Stromal cell of bone marrow (primary cell): ENCODE measurements around the gene RARB.

Experiments used
- DNase-seq: peaks from one replicate; pipeline ENCODE4 v3.0.0-alpha.2; 2012; ENCODE audit warnings: low read depth

The RARB gene

DNA sequence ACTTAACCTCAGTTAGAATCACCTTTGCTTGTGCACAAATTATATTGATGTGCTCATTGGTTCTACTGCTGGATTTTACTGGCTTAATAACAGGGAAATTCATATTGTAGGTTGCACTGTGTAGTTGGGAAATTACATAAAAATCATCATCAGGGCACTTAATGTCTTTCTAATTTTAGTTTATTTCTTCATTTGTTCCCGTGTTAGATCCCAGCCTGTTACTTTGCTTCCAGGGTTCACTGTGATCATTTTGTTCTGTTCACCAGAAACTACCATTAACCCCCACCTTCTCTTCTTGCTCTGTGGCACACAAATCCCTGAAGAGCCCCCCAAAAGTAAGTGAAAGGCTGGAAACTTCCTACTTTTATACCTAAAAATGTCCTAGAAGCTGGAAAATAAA lies 80.4 kb downstream of the RARB start:
- no peak for DNase-seq

GRCh38 chr3:25508901-25509300 lies 80.8 kb downstream of the RARB start:
- no peak for DNase-seq

GRCh38 chr3:25510797-25511196 lies 82.7 kb downstream of the RARB start:
- no peak for DNase-seq

DNA sequence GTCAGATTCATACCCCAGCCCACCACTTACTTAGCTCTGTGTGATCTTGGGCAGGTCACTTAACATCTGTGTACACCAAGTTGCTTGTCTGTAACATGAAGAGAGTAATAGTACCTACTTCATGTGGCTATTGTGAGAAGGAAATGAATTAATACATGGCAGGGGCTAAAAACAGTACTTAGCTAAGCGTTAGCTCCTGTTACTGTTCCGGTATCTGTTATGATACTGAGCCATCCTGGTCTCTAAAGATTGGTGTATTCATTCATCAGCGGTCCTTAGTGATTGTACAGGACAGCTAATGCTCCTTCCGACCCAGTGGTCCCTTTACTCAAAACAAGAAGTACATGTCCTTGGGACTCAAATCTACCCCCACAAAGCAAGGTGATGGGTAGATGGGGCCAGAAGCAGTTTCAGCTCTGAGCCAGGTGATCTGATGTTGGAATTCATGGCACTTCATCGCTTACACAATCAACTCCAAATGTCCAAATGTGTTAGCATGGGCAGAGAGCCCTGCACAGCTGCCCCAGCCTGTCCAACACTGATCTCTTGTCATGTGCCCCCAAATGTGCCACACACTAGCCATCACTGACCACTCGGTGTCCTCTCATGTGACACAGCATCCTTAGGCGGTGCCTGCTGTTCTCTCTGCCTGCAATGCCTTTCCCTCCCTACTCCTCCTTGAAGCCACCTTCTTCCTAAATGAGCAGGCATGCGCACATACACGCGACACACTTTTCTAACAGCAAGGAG lies 84.1 kb downstream of the RARB start:
- DNase-seq: no peak

DNA sequence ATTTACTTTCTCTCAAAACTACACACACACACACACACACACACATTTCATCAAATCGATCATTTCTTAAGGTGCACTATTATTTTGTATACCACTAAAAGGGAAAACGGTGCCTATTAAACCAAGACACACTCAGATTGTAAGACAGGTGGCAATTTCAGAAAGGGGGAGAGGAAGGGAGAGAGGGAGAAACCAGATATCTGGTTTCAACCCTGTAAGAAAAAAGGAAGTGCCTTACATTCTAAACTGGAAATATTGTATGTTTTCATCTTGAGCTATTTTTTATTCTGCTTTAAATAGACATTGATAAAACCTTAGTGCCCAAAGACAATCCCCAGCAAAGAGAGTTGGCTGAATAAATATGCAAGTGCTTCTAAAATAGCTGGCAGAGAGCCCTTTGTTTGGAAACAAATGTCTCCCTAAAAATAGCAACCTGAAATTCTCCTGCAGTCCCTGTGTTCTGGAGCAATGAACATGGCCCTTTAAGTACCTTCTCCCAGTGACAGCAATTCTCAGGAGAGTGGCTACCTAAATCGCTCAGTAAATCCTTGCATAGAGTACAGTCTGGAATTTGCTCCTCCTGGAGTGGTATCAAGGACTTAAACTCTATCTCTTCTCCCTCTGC lies 85.7 kb downstream of the RARB start:
- DNase-seq: no peak

GRCh38 chr3:25515171-25515570 lies 87.1 kb downstream of the RARB start:
- DNase-seq: no peak

- no peak for DNase-seq
These were observed 93.0 kb downstream of the RARB start for GRCh38 chr3:25520926-25521559.

DNA sequence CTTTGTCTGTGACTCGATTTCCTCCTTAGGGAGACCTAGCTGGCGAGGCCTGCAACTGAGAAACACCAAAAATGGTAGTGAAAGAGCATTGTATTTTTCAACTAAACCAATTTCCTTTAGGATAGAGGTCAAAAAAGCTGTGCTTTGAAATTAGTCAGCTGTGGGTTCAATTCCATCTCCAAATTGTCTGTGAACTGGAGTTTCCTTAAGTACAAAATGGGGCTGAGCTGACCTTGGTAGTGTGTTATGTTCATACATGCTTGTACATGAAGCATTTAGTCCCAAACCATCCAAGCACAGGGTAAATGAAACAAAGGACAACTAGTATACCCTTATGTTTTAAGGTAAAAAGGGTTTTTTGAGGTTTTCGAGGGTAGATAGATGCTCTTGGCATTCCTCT lies 99.3 kb downstream of the RARB start:
- DNase-seq: no peak

- no peak for DNase-seq
These were observed 99.7 kb downstream of the RARB start for GRCh38 chr3:25527801-25528200.

- DNase-seq: no peak
These were observed 103.9 kb downstream of the RARB start for GRCh38 chr3:25531971-25532370.

DNA sequence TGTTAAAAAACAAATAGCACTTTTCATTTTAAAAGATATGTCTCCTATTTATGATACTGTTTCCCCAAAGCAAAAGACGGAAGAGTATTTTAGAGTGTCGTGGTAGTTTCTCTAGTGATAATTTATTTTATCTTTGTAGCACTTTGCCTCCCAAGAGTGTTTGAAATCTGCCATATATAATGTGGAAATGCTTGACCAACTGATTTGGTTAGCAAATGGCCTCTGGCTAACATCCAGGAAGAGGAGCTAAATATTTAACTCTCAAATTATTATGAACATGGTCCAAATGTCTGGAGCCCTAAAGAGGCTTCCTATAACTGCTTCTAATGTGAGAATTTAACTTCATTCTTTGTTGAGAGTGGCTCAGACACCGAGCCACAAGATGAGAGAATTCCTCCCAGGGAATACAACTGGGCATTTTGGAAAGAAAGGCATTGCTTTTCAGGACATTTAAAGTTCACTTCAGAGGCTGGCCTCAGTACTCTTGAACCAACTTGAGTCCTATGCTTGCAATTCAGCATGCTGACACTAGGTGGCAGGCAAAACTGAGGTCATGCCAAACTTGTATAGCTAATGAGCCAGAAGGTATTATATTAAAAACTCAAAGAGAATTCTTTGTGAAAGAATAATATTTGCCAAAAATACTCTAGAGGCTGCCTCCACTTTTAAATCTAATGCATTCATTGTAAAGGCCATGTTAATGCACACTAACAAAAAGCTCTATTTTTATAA lies 104.5 kb downstream of the RARB start:
- DNase-seq: no peak

DNA sequence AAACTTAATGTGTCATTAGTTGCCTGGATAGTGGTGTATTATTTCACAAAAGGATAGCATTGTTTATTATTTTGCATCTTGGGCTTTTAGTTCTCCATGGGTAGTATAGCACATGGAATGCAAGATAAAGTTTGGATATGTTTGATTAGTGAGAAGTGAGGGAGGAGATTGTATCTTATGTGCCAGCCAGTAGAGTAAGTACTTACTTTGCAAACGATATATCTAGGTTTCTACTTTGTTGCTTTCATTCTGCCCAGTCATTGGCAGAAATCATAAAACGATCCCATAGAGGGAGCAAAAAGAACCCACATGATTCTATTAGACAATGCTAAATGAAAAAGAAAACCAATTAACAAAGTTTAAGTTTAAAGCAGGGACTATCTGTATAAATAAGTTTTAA lies 105.3 kb downstream of the RARB start:
- DNase-seq: no peak

DNA sequence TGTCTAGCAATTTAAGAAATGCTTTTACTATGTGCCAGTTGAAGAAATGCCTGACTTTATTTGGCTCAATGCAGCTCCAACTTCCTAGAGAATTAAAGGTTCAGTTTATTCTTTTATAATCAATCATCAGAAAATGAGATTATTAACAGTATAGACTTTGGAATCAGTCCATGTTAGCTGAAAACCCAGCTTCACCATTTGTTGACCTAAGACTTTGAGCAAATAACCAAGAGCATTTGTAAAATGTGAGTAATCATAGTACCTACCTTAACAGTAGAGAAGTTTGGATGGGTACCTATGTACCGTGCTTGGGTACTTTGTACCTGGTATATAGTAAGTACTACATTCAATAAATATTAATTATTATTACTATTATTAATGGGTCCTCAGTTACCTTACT lies 105.9 kb downstream of the RARB start:
- DNase-seq: no peak

- DNase-seq: no peak
These were observed 108.7 kb downstream of the RARB start for GRCh38 chr3:25536521-25537391.

DNA sequence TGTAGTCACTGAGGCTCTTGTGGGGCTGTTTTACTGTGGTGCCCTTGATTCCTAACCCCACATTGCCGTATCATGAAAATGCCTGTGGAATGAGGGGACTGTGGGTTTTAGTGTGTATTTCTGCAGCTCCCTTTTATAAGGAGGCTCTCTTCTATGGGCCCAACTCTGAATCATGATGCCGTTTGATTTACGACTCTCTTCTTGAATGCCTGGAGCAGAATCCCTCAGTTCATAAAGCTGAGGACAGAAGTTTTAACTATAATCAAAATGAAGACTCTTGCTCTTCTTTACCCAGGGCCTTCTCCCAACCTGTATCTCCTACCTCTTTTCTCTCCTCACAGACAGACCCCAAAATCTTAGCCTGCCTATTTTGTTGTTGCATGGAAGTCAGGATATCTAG lies 109.5 kb downstream of the RARB start:
- no peak for DNase-seq

DNA sequence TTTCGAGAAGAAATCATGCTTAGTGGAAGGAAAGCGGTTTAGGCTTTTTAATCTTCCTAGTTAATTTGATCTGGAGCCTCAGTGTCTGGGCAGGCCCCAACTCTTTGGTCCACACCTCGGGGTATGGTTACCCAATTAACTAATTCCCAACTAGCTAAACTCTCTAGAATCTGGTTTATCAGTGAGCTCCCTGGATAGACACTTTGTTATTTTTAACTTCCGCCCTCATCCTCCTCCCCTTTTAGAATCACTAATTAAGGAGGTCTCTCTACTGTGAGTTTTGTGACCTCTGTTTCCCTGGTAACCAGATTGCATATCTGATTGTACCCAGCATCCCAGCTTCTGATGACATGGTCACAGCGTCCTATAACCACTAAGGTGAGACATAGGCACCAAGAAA lies 112.2 kb downstream of the RARB start:
- no peak for DNase-seq

DNA sequence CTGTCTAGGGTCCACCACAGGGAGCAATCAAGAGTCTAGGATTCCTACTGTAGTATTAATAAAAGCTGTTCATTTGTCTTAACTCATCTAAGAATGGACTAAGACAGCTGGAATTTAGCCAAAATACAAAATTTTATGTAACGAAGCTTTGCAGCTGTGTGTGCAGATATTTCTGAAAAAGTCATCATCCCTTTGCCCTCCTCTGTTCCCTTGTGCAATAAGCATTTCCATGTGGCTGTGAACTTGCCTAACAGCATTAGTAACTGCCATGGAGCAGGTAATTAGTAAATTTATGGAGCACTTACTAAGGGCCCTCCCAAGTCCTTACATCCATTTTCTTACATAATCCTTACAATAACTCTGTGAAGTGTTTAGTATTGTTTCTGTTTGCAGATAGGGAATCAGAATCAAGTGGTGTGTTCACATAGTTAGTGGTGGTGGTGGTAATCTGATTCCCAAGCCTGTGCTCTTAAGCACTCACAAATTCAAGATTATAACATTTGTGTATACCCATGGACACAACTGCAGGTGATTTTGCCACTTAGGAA lies 114.5 kb downstream of the RARB start:
- no peak for DNase-seq

- DNase-seq: no peak
These were observed 119.0 kb downstream of the RARB start for GRCh38 chr3:25547103-25547502.

DNA sequence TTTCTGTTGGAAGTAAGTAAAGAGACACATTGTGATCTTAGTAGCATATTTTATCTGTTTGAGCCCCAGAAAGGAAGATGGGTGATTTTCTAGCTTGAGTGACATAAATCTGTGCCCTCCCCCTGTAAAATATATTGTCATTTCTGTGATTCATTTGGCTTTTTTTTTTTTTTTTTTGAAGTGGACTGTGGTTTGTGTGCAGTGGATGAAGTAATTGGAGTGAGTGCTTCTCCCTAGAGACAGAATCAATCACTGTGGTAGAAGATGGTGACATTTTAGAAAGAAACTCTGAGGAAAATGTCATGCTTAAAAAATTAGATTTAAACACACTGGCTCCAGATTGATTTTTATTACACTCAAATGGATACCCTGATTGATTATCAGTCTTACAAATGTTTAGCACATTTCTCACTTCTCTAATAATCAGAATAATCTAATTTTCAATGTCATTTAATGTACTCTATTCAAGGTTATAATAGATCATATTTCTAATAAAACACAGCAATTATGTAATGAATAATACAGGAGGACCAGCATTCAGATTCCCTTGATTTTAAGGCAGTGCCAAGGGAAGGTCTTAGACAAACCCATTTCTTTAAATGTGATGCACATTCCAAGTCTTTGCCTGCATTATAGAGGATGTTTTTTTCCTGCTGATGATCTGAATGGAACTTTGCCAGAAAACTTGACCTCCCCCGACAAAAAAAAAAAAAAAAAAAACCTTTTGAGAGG lies 120.0 kb downstream of the RARB start:
- peak; percentile 46 for DNase-seq

- no peak for DNase-seq
These were observed 120.8 kb downstream of the RARB start for GRCh38 chr3:25548836-25549235.

DNA sequence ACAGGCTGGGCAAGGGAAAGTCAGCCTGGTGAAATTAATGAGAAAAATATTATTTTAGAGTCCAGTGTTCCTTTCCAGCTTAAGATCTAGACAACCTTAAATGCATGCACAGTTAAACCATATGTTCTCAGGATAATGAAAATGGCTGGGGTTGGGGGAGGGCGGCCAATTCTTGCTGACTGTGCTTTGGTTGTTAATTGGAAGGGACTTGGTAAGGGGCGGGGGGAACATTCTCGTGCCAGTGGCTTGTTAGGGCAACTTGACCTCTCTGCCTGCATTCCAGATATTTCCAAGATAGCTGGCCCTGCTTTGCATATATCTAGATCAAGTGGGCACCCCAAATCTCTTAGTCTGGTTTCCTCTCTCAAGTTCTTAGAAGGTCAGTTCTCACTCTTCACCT lies 124.2 kb downstream of the RARB start:
- DNase-seq: no peak
